Vagina (tissue), 2 donors: Measurements from ENCODE around the gene FAM219A. TPM values are rescaled to one million over a fixed set of nuclear protein-coding genes. Genes with fewer than 3 reads are reported as not detected.

Source experiments
- DNase-seq, 2 donors: peaks; one replicate each; pipeline ENCODE4 v3.0.0-alpha.2; 2017; ENCODE audit errors: extremely low spot score in 2 of 2
- H3K27ac ChIP-seq: fragments of 200-600 bp; sonication (generic); one replicate; pipeline ENCODE4 v1.5.1; 2019
- H3K27me3 ChIP-seq: fragments of 200-600 bp; sonication (generic); one replicate; pipeline ENCODE4 v1.5.1; 2019
- H3K36me3 ChIP-seq, 2 donors: fragments of 200-600 bp; sonication (generic); one replicate each; pipeline ENCODE4 v1.5.1; 2017 to 2019
- H3K4me1 ChIP-seq: fragments of 200-600 bp; sonication (generic); one replicate; pipeline ENCODE4 v1.5.1; 2019
- H3K4me3 ChIP-seq, 2 donors: fragments of 200-600 bp; sonication (generic); 1 replicate in 1 of 2; 2 replicates in 1 of 2; pipeline ENCODE4 v1.5.1; 2016 to 2019
- H3K9me3 ChIP-seq: fragments of 200-600 bp; sonication (generic); one replicate; pipeline ENCODE4 v1.5.1; 2019
- POLR2A ChIP-seq, 2 donors: fragments of 450-650 bp; IDR thresholded peaks; one replicate each; pipeline ENCODE4 v1.6.1; 2017; ENCODE audit warnings: antibody characterized with exemption in 2 of 2, mild to moderate bottlenecking in 2 of 2, moderate library complexity in 2 of 2
- POLR2AphosphoS5 ChIP-seq, 2 donors: sonication (generic); formaldehyde crosslinking; IDR thresholded peaks; one replicate each; pipeline ENCODE4 v1.9.0; 2017; ENCODE audit warnings: antibody characterized with exemption in 2 of 2, mild to moderate bottlenecking in 2 of 2, low read depth in 1 of 2; ENCODE audit not compliant: insufficient read depth in 1 of 2
- intact Hi-C: fragments of 100-400 bp; cut with DNase I; formaldehyde crosslinking; loops from one replicate; pipeline ENCODE4 v1.15.1; 2023
- total RNA-seq: library from RNA; depleted of rRNA; stranded (reverse); fragments of >200 nt; gene quantifications from one replicate; pipeline ENCODE4 v1.2.3, GENCODE V29; 2016
- TF ChIP-seq, protein P1 (sequence below), 3 experiments: fragments of 450-650 bp in 2 of 3; fragments of 200-600 bp in 1 of 3; sonication (generic) in 1 of 3; IDR thresholded peaks; one replicate each; pipeline ENCODE4 v1.5.1; 2017 to 2019; ENCODE audit warnings: antibody characterized with exemption in 3 of 3, mild to moderate bottlenecking in 2 of 3, moderate library complexity in 2 of 3

FAM219A gene
- total RNA-seq, 1 donor from 2014 or later = 9.3 TPM

DNA sequence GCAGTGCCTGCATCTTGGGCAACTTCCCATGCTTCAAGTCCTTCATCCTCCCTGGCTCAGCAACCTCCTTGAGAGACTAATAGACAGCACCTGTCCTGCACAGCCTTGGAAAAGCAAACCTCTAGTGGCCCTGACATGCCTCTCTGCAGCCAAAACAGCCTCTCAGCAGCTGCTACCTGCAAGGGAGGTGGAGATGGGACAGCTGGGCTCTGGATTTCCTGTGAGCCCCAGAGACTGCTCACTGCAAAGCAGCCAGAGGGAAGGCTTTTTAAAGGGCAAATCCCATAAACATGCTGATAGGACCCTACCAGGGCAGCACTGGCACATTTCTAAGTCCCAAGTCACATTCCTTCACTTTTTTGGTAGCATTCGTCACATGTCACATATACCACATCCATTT, 50.2 kb downstream of the FAM219A start:
- intact Hi-C loops = loop anchor here (10.0 kb wide), 2 partner anchors 87 to 187 kb away; no protein-coding TSS in a partner anchor

DNA sequence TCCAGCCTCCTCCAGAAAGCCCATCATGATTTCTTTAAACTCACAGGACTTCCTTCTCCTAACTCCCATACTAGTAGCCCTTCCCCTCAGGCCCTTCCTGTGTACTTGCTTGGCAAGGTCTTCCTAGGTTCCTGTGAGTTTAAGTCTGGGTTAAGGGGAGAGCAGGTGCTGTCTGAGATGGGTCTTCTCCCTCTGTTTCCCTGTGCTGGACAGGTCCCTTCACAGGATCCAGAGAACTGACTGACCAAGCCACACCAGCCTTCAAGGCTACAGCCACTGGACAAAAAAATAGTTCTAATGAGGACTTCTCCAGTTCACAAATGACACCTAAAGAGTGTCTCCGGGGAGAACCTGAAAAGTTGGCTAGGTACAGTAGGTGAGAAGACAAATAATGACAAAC, 52.2 kb downstream of the FAM219A start:
- H3K4me1 ChIP-seq = no peaks in the 10 kb centered on the region
- H3K4me3 ChIP-seq = no peak overlapping the region
- TF ChIP-seq POLR2A (IDR thresholded peaks at IDR 0.05) (no peak), POLR2AphosphoS5 (IDR thresholded peaks at IDR 0.05; ENCODE audit: insufficient read depth in 1 of 2, low read depth in 1 of 2) (no peak)
- TF ChIP-seq, protein P1, sequence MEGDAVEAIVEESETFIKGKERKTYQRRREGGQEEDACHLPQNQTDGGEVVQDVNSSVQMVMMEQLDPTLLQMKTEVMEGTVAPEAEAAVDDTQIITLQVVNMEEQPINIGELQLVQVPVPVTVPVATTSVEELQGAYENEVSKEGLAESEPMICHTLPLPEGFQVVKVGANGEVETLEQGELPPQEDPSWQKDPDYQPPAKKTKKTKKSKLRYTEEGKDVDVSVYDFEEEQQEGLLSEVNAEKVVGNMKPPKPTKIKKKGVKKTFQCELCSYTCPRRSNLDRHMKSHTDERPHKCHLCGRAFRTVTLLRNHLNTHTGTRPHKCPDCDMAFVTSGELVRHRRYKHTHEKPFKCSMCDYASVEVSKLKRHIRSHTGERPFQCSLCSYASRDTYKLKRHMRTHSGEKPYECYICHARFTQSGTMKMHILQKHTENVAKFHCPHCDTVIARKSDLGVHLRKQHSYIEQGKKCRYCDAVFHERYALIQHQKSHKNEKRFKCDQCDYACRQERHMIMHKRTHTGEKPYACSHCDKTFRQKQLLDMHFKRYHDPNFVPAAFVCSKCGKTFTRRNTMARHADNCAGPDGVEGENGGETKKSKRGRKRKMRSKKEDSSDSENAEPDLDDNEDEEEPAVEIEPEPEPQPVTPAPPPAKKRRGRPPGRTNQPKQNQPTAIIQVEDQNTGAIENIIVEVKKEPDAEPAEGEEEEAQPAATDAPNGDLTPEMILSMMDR (IDR thresholded peaks at IDR 0.05) = no peak
- intact Hi-C loops = loop anchor here (10.0 kb wide), 2 partner anchors 89 to 189 kb away; no protein-coding TSS in a partner anchor
- DNase-seq = no peak
- no peaks in the 10 kb centered on the region for H3K27me3 ChIP-seq
- H3K27ac ChIP-seq = no peak overlapping the region
- H3K36me3 ChIP-seq = peaks cover 3 to 35% of the 10 kb centered on the region in 2 donors
- no peaks in the 10 kb centered on the region for H3K9me3 ChIP-seq

More for the DNA sequence above, 50.2 kb downstream of the FAM219A start:
- no peak for DNase-seq
- Histone ChIP-seq H3K9me3 (no peaks in the 10 kb centered on the region), H3K4me3 (no peak overlapping the region), H3K4me1 (no peaks in the 10 kb centered on the region), H3K36me3 (peaks cover 0 to 18% of the 10 kb centered on the region in 2 donors), H3K27ac (no peak overlapping the region), H3K27me3 (no peaks in the 10 kb centered on the region)
- TF ChIP-seq, protein P1 (IDR thresholded peaks at IDR 0.05) = no peak
- TF ChIP-seq POLR2AphosphoS5 (IDR thresholded peaks at IDR 0.05; ENCODE audit: insufficient read depth in 1 of 2, low read depth in 1 of 2) (no peak), POLR2A (IDR thresholded peaks at IDR 0.05) (no peak)

DNA sequence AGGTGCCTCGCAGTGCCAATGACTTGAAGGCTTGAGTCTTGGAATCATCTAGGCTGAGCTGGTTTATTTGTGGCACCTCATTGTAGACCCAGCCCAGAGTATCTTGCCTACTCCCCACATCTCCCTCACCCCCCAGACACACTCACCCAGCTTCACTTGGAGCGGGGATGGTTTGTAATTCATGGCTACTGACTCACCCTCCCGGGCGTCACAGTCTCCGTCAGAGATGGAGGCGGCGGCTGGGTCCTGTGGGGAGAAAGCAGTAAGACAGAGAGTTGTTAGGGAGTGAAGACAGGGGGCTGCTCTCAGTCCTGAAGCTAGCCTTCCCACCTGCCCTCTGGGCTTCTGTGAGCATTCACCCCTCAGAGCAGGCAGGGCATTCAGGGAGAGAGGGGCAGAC, 52.7 kb downstream of the FAM219A start:
- Histone ChIP-seq H3K36me3 (peaks cover 3 to 40% of the 10 kb centered on the region in 2 donors), H3K9me3 (no peaks in the 10 kb centered on the region), H3K27ac (no peak overlapping the region), H3K4me1 (no peaks in the 10 kb centered on the region), H3K27me3 (no peaks in the 10 kb centered on the region), H3K4me3 (no peak overlapping the region)
- no peak for DNase-seq
- TF ChIP-seq POLR2AphosphoS5 (IDR thresholded peaks at IDR 0.05; ENCODE audit: insufficient read depth in 1 of 2, low read depth in 1 of 2) (no peak), POLR2A (IDR thresholded peaks at IDR 0.05) (no peak)
- TF ChIP-seq, protein P1 (IDR thresholded peaks at IDR 0.05) = no peak
- intact Hi-C loops = loop anchor here (10.0 kb wide), 2 partner anchors 89 to 189 kb away; no protein-coding TSS in a partner anchor

DNA sequence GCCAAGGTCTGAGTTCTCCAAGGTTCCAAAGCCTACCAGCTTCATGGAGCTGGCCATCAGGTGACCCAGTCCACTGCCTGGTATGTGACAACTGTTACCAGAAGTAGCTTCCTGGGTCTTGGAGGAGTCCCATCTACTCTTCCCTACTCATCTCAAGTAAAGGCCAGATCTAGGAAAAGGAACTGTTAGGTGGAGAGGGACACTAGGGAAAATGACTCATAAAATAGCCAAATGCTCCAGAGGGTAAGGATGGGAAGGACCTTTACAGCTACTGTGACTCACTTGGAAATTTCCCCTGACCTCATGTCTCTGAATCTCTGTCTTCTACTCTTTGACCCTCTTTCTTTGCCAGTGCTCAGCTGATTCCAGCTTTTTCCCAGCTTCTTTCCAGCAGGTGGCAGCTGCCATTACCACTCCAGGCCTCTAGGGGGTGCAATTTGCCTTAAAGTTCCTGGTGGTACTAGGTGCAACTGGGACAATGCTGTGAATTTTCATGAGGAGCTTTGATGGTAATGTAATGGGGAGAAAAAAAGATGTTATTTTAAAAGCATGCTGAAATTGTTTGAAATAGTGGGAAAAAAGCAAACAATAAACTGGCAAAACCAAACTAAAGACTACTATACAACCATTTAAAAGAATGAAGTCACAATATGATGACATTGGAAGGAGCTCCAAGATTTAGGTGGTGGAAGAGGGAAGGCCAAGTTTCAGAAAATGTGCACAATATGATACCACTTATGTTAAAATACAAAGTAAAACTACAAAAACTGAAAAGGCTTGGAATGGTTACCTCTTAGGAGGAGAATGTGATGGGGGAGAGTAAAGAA, 54.6 kb downstream of the FAM219A start:
- Histone ChIP-seq H3K36me3 (peaks cover 3 to 53% of the 10 kb centered on the region in 2 donors), H3K9me3 (no peaks in the 10 kb centered on the region), H3K27me3 (no peaks in the 10 kb centered on the region), H3K27ac (no peak overlapping the region), H3K4me3 (no peak overlapping the region), H3K4me1 (no peaks in the 10 kb centered on the region)
- intact Hi-C loops = loop anchor here (10.0 kb wide), 2 partner anchors 91 to 191 kb away; no protein-coding TSS in a partner anchor
- TF ChIP-seq, protein P1 (IDR thresholded peaks at IDR 0.05) = peak; percentile 87 to 94 (median 91)
- TF ChIP-seq POLR2AphosphoS5 (IDR thresholded peaks at IDR 0.05; ENCODE audit: insufficient read depth in 1 of 2, low read depth in 1 of 2) (peak in 1 of 2 donors; percentile 25), POLR2A (IDR thresholded peaks at IDR 0.05) (no peak)
- no peak for DNase-seq
